Keratinocyte (primary cell): ENCODE results near the gene METTL1.

Experiments
- EZH2 ChIP-seq: IDR thresholded peaks from one replicate; pipeline ENCODE4 v1.6.1; 2012; ENCODE audit warnings: inconsistent platforms, mild to moderate bottlenecking, low read length, moderate library complexity
- TF ChIP-seq, protein P1 (sequence below), 3 experiments: IDR thresholded peaks in 1 of 3; conservative IDR thresholded peaks in 1 of 3; optimal IDR thresholded peaks in 1 of 3; 2 replicates in 2 of 3; 3 replicates in 1 of 3; pipeline versions ENCODE3 to v1.5.1; 2011; ENCODE audit warnings: low read length in 3 of 3, mild to moderate bottlenecking in 3 of 3, moderate library complexity in 2 of 3, control low read depth in 1 of 3, inconsistent platforms in 1 of 3; ENCODE audit not compliant: insufficient read depth in 2 of 3; ENCODE audit errors: extremely low read depth in 1 of 3

DNA sequence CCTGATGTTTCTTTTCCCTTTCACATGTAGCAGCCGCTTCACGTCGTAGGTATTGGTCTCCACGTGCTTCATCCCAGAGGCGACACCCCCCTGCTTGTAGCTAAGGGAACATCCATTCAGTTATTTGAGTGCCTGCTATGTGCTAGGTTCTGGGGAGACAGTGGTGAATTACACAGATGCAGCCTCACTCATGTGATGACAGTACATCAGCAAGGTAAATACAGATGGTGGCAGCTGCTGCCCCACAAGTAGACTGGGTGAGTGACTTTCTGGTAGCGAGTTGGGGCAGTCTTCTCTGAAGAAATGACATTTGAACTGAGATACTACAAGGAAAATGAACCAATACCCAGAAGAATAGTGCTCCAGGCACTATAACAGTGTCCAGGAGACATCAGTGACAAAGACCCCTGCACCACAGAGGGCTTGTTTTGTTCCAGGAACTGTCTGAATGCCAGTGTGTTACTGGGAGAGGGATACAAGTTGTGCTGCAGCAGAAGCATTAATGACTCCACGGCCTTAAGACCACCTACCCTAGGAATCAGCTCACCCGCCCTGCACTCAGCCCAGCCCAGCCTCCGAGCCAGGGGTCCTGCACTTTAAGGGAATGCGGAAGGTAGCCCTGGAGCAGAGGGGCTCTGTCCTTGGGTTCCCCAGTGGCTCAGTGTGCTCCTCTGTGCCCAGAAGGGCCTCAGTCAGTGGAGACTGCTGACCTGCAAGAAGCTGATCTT is 39.3 kb upstream of the METTL1 start:
- TF ChIP-seq, protein P1, sequence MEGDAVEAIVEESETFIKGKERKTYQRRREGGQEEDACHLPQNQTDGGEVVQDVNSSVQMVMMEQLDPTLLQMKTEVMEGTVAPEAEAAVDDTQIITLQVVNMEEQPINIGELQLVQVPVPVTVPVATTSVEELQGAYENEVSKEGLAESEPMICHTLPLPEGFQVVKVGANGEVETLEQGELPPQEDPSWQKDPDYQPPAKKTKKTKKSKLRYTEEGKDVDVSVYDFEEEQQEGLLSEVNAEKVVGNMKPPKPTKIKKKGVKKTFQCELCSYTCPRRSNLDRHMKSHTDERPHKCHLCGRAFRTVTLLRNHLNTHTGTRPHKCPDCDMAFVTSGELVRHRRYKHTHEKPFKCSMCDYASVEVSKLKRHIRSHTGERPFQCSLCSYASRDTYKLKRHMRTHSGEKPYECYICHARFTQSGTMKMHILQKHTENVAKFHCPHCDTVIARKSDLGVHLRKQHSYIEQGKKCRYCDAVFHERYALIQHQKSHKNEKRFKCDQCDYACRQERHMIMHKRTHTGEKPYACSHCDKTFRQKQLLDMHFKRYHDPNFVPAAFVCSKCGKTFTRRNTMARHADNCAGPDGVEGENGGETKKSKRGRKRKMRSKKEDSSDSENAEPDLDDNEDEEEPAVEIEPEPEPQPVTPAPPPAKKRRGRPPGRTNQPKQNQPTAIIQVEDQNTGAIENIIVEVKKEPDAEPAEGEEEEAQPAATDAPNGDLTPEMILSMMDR (optimal IDR thresholded peaks at IDR 0.05 in 1 of 3, IDR thresholded peaks at IDR 0.05 in 1 of 3, conservative IDR thresholded peaks at IDR 0.05 in 1 of 3; ENCODE audit: extremely low read depth in 1 of 3, insufficient read depth in 2 of 3, low read length in 3 of 3), result no peak
- TF ChIP-seq EZH2, result no peak
